SU-DHL-6 (cell line): Measurements from ENCODE around the gene ROR1.

Source experiments
- H2AFZ ChIP-seq: fragments of 200-600 bp; sonication (generic); 2 replicates; pipeline ENCODE4 v1.6.1; 2014; ENCODE audit warnings: low read depth, mild to moderate bottlenecking, moderate library complexity, mixed read lengths, antibody characterized with exemption, low read length; ENCODE audit not compliant: severe bottlenecking
- H3F3A ChIP-seq: fragments of 200-600 bp; shearing (Covaris generic); 2 replicates; pipeline ENCODE4 v1.6.0; 2016; ENCODE audit warnings: antibody characterized with exemption, mild to moderate bottlenecking; ENCODE audit not compliant: insufficient read depth
- H3K27ac ChIP-seq: fragments of 200-600 bp; sonication (generic); 2 replicates; pipeline ENCODE4 v1.5.1; 2016; ENCODE audit warnings: low read depth, mild to moderate bottlenecking, low read length, moderate library complexity, mixed read lengths
- H3K27me3 ChIP-seq: fragments of 200-600 bp; sonication (generic), shearing (Covaris generic); 2 replicates; pipeline ENCODE4 v1.6.0; 2014; ENCODE audit warnings: mild to moderate bottlenecking, low read length
- H3K36me3 ChIP-seq: fragments of 200-600 bp; sonication (generic); 2 replicates; pipeline ENCODE4 v1.6.1; 2014; ENCODE audit warnings: mild to moderate bottlenecking, low read length, mixed read lengths
- H3K4me2 ChIP-seq: fragments of 300-600, 200-600 bp; shearing (Covaris generic), sonication (generic); 2 replicates; pipeline ENCODE4 v1.6.0; 2014; ENCODE audit warnings: low read length, low read depth, mild to moderate bottlenecking; ENCODE audit not compliant: poor library complexity, severe bottlenecking
- H3K4me3 ChIP-seq: fragments of 200-600 bp; sonication (generic); 2 replicates; pipeline ENCODE4 v1.5.1; 2014; ENCODE audit warnings: antibody characterized with exemption, low read length, mild to moderate bottlenecking, mixed read lengths; ENCODE audit not compliant: insufficient read depth, poor library complexity, severe bottlenecking
- H3K79me2 ChIP-seq: fragments of 200-600 bp; sonication (generic); 2 replicates; pipeline ENCODE4 v1.6.1; 2014; ENCODE audit warnings: mild to moderate bottlenecking, low read length, moderate library complexity; ENCODE audit not compliant: insufficient read depth
- H3K9ac ChIP-seq: fragments of 200-600 bp; sonication (generic); 2 replicates; pipeline ENCODE4 v1.7.0; 2014; ENCODE audit warnings: mild to moderate bottlenecking, low read length
- H3K9me2 ChIP-seq: fragments of 200-600 bp; sonication (generic); replicated peaks from 2 replicates; pipeline ENCODE4 v1.6.1; 2014; ENCODE audit warnings: low read length; ENCODE audit not compliant: insufficient read depth
- H3K9me3 ChIP-seq: fragments of 200-600 bp; sonication (generic); 2 replicates; pipeline ENCODE4 v1.6.1; 2014; ENCODE audit warnings: low read length, mixed read lengths; ENCODE audit not compliant: insufficient read depth
- H4K20me1 ChIP-seq: fragments of 200-600 bp; sonication (generic); 2 replicates; pipeline ENCODE4 v1.6.1; 2014; ENCODE audit warnings: low read depth, mild to moderate bottlenecking, antibody characterized with exemption, low read length, moderate library complexity, mixed read lengths
- CTCF ChIP-seq: fragments of 200-600 bp; sonication (generic); IDR thresholded peaks from one replicate; pipeline ENCODE4 v1.5.1; 2017; ENCODE audit warnings: antibody characterized with exemption, mild to moderate bottlenecking, low read length, moderate library complexity; ENCODE audit not compliant: insufficient read depth, poor library complexity, severe bottlenecking
- EZH2phosphoT487 ChIP-seq: fragments of 200-600 bp; sonication (generic), shearing (Covaris generic); conservative IDR thresholded peaks from 2 replicates; pipeline ENCODE4 v1.6.1; 2018; ENCODE audit warnings: mild to moderate bottlenecking, antibody characterized with exemption, low read length, moderate library complexity, mixed read lengths

Gene ROR1

GRCh38 chr1:64212031-64212430 is 438.2 kb downstream of the ROR1 start:
- Histone ChIP-seq H3K4me3 (no peak overlapping the region), H3K9ac (no peak overlapping the region), H3K9me3 (no peaks in the 10 kb centered on the region), H3F3A (no peaks in the 10 kb centered on the region), H3K27ac (no peak overlapping the region), H3K4me2 (no peak overlapping the region), H3K79me2 (no peaks in the 10 kb centered on the region), H3K27me3 (no peaks in the 10 kb centered on the region), H4K20me1 (no peaks in the 10 kb centered on the region), H3K36me3 (no peaks in the 10 kb centered on the region), H2AFZ (no peak overlapping the region), H3K9me2 (no peaks in the 10 kb centered on the region)
- TF ChIP-seq CTCF (no peak), EZH2phosphoT487 (no peak)

DNA sequence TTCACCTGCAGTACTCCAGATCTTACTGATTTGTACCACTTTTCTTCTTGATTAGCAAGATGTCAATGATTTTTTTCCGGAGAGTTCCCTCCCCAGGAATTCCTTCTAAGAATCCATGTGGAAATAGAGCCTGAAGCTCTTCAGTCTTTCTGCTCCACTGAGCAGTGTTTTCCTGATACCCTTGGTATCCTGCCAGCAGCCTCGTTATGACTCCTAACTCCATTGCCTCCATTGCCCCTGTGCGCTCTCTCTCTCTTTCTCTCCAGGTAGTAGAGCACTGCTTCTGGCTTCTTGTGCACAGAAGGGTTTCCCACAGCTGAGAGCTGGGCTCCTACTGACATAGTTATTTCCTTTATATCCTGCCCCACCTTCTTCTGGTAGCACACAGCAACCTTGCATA is 441.8 kb downstream of the ROR1 start:
- Histone ChIP-seq H3K4me2 (no peak overlapping the region), H3K9me2 (no peaks in the 10 kb centered on the region), H3K79me2 (no peaks in the 10 kb centered on the region), H2AFZ (no peak overlapping the region), H3K9ac (no peak overlapping the region), H3K36me3 (no peaks in the 10 kb centered on the region), H3K27me3 (no peaks in the 10 kb centered on the region), H3K27ac (no peak overlapping the region), H3F3A (no peaks in the 10 kb centered on the region), H3K9me3 (no peaks in the 10 kb centered on the region), H3K4me3 (no peak overlapping the region), H4K20me1 (no peaks in the 10 kb centered on the region)
- no peak for TF ChIP-seq CTCF

DNA sequence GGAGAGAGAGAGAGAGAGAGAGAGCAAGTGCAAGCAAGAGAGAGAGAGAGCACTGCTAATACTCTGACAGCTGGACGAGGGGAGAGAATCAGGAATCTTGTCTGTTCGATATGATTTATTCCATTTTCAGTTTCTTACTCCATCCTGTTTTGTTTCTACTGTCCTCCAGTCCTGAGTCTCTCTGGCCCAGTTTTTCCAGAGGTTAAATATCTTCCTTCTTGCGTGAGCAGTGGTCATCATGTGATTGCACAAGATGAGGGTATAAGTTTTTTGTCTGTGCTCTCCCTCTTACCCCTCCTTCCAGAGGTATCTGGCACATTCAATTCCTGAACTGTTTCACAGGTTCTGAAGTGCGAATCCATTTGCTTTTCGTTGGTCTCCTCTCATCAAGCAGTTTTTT is 446.4 kb downstream of the ROR1 start:
- Histone ChIP-seq H3K27ac (no peak overlapping the region), H3K4me3 (no peak overlapping the region), H3F3A (no peaks in the 10 kb centered on the region), H3K9me2 (no peaks in the 10 kb centered on the region), H3K9ac (no peak overlapping the region), H3K79me2 (no peaks in the 10 kb centered on the region), H2AFZ (no peak overlapping the region), H3K36me3 (no peaks in the 10 kb centered on the region), H3K9me3 (no peaks in the 10 kb centered on the region), H3K4me2 (no peak overlapping the region), H3K27me3 (no peaks in the 10 kb centered on the region), H4K20me1 (no peaks in the 10 kb centered on the region)
- TF ChIP-seq EZH2phosphoT487, result no peak
- TF ChIP-seq CTCF, result no peak
